Cortex of kidney (tissue), 1 donor: ENCODE data around the gene CDH16.
A peak's percentile ranks its signal among the peaks of the same experiment; 100 is the strongest.

Experiments used
- DNase-seq: peaks from one replicate; lab custom pipeline; 2025; lab: John Stamatoyannopoulos, UW

The CDH16 gene

GRCh38 chr16:66895689-66895979 is 23.1 kb downstream of the CDH16 start:
- no peak for DNase-seq

GRCh38 chr16:66894948-66895688 is 23.6 kb downstream of the CDH16 start:
- no peak for DNase-seq

- DNase-seq: no peak
These were observed 24.6 kb downstream of the CDH16 start for GRCh38 chr16:66894055-66894454.

GRCh38 chr16:66891797-66892196 is 26.9 kb downstream of the CDH16 start:
- no peak for DNase-seq

- DNase-seq: no peak
These were observed 27.3 kb downstream of the CDH16 start for GRCh38 chr16:66891360-66891759.

GRCh38 chr16:66890799-66891198 is 27.9 kb downstream of the CDH16 start:
- DNase-seq: no peak

GRCh38 chr16:66889622-66890021 is 29.1 kb downstream of the CDH16 start:
- no peak for DNase-seq

- no peak for DNase-seq
These were observed 29.8 kb downstream of the CDH16 start for GRCh38 chr16:66888647-66889615.

GRCh38 chr16:66886914-66887313 is 31.8 kb downstream of the CDH16 start:
- DNase-seq: no peak

GRCh38 chr16:66886321-66886720 is 32.4 kb downstream of the CDH16 start:
- DNase-seq: no peak

- DNase-seq: no peak
These were observed 33.2 kb downstream of the CDH16 start for GRCh38 chr16:66885491-66885890.

GRCh38 chr16:66882702-66883101 is 36.0 kb downstream of the CDH16 start:
- no peak for DNase-seq

- DNase-seq: no peak
These were observed 36.6 kb downstream of the CDH16 start for GRCh38 chr16:66881964-66882508.

- DNase-seq: no peak
These were observed 37.1 kb downstream of the CDH16 start for GRCh38 chr16:66881560-66881959.

- DNase-seq: no peak
These were observed 37.7 kb downstream of the CDH16 start for GRCh38 chr16:66881014-66881417.

GRCh38 chr16:66880288-66881013 is 38.2 kb downstream of the CDH16 start, which contains the start of gene PDP2:
Gene PDP2 (plus strand): TSS chr16:66880515. CDS start chr16:66884285, 3,770 bp downstream.
- peak; percentile 82 for DNase-seq

GRCh38 chr16:66878067-66878466 is 40.6 kb downstream of the CDH16 start:
- DNase-seq: no peak

- DNase-seq: no peak
These were observed 44.5 kb downstream of the CDH16 start for GRCh38 chr16:66874079-66874775.

GRCh38 chr16:66873685-66874055 is 45.0 kb downstream of the CDH16 start:
- DNase-seq: no peak

GRCh38 chr16:66872943-66873684 is 45.6 kb downstream of the CDH16 start:
- no peak for DNase-seq

GRCh38 chr16:66872559-66872942 is 46.1 kb downstream of the CDH16 start:
- DNase-seq: no peak
